Body of pancreas (tissue), 4 donors: Measurements from ENCODE around the gene PXDN.

ENCODE experiments used
- CTCF ChIP-seq, 7 experiments: fragments of 450-650 bp in 4 of 7; fragments of 200-600 bp in 3 of 7; sonication (generic) in 3 of 7; IDR thresholded peaks; one replicate each; pipeline ENCODE4 v1.5.1; 2016 to 2019; ENCODE audit warnings: antibody characterized with exemption in 7 of 7
- POLR2A ChIP-seq, 3 donors: fragments of 450-650 bp; IDR thresholded peaks; one replicate each; pipeline ENCODE4 v1.6.1; 2016; ENCODE audit warnings: antibody characterized with exemption in 3 of 3, mild to moderate bottlenecking in 2 of 3

- TF ChIP-seq CTCF (IDR thresholded peaks at IDR 0.05) (no peak), POLR2A (IDR thresholded peaks at IDR 0.05) (no peak)
Observed at GRCh38 chr2:1602278-1603010, 141.9 kb downstream of the PXDN start.
